Measurements from ENCODE around the gene RAB40B. TPM values are rescaled to one million over a fixed set of nuclear protein-coding genes. Genes with fewer than 3 reads are reported as not detected.

Gene RAB40B
- total and polyA plus RNA-seq, 2 of the 13 experiments (the other 11 are each of a cell fraction or from before 2014, with no cell fraction given): 6.2 to 6.5 TPM

- TF ChIP-seq STAT6 (CRISPR knock-in tag; IDR thresholded peaks at IDR 0.05; ENCODE audit: borderline replicate concordance) (no peak), ZNF724P (CRISPR knock-in tag; IDR thresholded peaks at IDR 0.05; ENCODE audit: borderline replicate concordance) (0 out of 2 replicates have a peak, but pooled peaks have one; percentile 0)
Measured at GRCh38 chr17:82699551-82699950, 1.1 kb upstream of the RAB40B start (continued).

GRCh38 chr17:82698974-82699442 lies 510 bp upstream of the RAB40B start:
- Histone ChIP-seq H3K9me3 (ENCODE audit: low read length) (peaks cover 14% of the 10 kb centered on the region), H3K36me3 (replicated peaks in 1 of 2; ENCODE audit: control insufficient read depth in 1 of 2, insufficient read depth in 2 of 2, low read length in 2 of 2) (no peaks in the 10 kb centered on the region), H3K27ac (ENCODE audit: extremely low read length, insufficient read depth, low read length) (no peak overlapping the region), H3K4me3 (replicated peaks in 1 of 3; ENCODE audit: insufficient read depth in 1 of 3, low read depth in 2 of 3, low read length in 3 of 3) (peak overlapping the region; percentile 58 to 85 (median 82); a peak in 5 of 6 replicates), H4K20me1 (ENCODE audit: insufficient read depth, low read length) (no peaks in the 10 kb centered on the region), H2AFZ (ENCODE audit: low read length) (no peak overlapping the region), H3K79me2 (ENCODE audit: insufficient read depth, low read length) (no peaks in the 10 kb centered on the region), H3K27me3 (ENCODE audit: control insufficient read depth in 1 of 2, insufficient read depth in 2 of 2, low read length in 2 of 2) (peaks cover 0 to 12% of the 10 kb centered on the region in 2 experiments; a peak in 1 of 5 replicates), H3K4me1 (ENCODE audit: insufficient read depth, low read length) (peaks cover 61% of the 10 kb centered on the region), H3K9ac (ENCODE audit: insufficient read depth, low read depth, low read length) (peak overlapping the region; percentile 60), H3K4me2 (ENCODE audit: low read depth, low read length) (peak overlapping the region; percentile 86)
- POLR2A ChIA-PET: interaction anchor here (0.8 kb wide), 1 partner anchor 9 kb away, joined by 3 read pairs; no protein-coding TSS in a partner anchor
- CTCF ChIA-PET (ENCODE audit: low intra/inter-chr PET ratio, low total read pairs): no interaction called here
- no TSS peak for BruUV-seq (replicated peaks)
- peak; percentile 45 for ATAC-seq
- intact Hi-C loops (cut with micrococcal nuclease; ENCODE audit: unreplicated experiment) (no loop called here), in situ Hi-C loops (cut with HindIII; ENCODE audit: extremely low pct_ligation_motif_present, low pct_unique_long_range_greater_than_20kb) (no loop called here)
- 10% methylated on average over 13 of the region's 45 CpGs for WGBS (ENCODE audit: low lambda C conversion rate)
- FAIRE-seq: no peak
- no peak for DNase-seq (ENCODE audit: low spot score)
- TF ChIP-seq DNMT3B (CRISPR knock-in tag; conservative IDR thresholded peaks at IDR 0.05): no peak
- peak; percentile 12 for TF ChIP-seq ZNF883 (CRISPR knock-in tag; IDR thresholded peaks at IDR 0.05; ENCODE audit: not compliant biosample characterization)
- TF ChIP-seq ZNF687 (CRISPR knock-in tag; IDR thresholded peaks at IDR 0.05): peak; percentile 81
- TF ChIP-seq ASH2L (IDR thresholded peaks at IDR 0.05; ENCODE audit: insufficient read length, low read depth, low read length): no peak
- no peak for TF ChIP-seq PREB (CRISPR knock-in tag; IDR thresholded peaks at IDR 0.05)
- TF ChIP-seq STAT6 (CRISPR knock-in tag; IDR thresholded peaks at IDR 0.05; ENCODE audit: borderline replicate concordance): no peak
- no peak for TF ChIP-seq GTF2F1 (IDR thresholded peaks at IDR 0.05; ENCODE audit: low read length)
- TF ChIP-seq POLR2AphosphoS2 (IDR thresholded peaks at IDR 0.05; ENCODE audit: low read depth, low read length): no peak
- no peak for TF ChIP-seq ZNF605 (CRISPR knock-in tag; IDR thresholded peaks at IDR 0.05)
- TF ChIP-seq ZNF501 (CRISPR knock-in tag; IDR thresholded peaks at IDR 0.05): no peak; the same call in 1 of the 2 replicates
